WTC11 (cell line): ENCODE results near the gene KLHL20. TPM values are rescaled to one million over a fixed set of nuclear protein-coding genes. Genes with fewer than 3 reads are reported as not detected.
"Not testable (repeated sequence)": the region's sequence is repeated elsewhere in the genome, so short reads cannot be mapped to it uniquely, and the experiment has no call there.

Experiments used
- ATAC-seq: fragments of 200-7000 bp; cut with Tn5 transposase; 2 replicates; pipeline ENCODE4 v1.10.0; 2021; ENCODE audit warnings: mild to moderate bottlenecking, moderate library complexity
- CTCF ChIA-PET: fragments of 300-600 bp; sonication (Branson Sonifier 250); formaldehyde crosslinking; loops from one replicate; lab custom pipeline; 2021; ENCODE audit warnings: antibody characterized with exemption; lab: Charles Lee
- POLR2A ChIA-PET: fragments of 350-600 bp; sonication (Branson Sonifier 250); formaldehyde crosslinking; loops from one replicate; lab custom pipeline; 2021; ENCODE audit warnings: antibody characterized with exemption; lab: Charles Lee
- DNase-seq: peaks from one replicate; pipeline ENCODE4 v3.0.0; 2021; ENCODE audit warnings: low spot score
- H3K27ac Mint-ChIP-seq: 2 replicates; pipeline ENCODE4 v1.8.0; 2021; ENCODE audit warnings: mixed read lengths
- H3K27me3 Mint-ChIP-seq: 2 replicates; pipeline ENCODE4 v1.8.0; 2021; ENCODE audit warnings: low read depth, mild to moderate bottlenecking, moderate library complexity, mixed read lengths
- H3K36me3 Mint-ChIP-seq: 2 replicates; pipeline ENCODE4 v1.8.0; 2021; ENCODE audit warnings: mixed read lengths
- H3K4me1 Mint-ChIP-seq: 2 replicates; pipeline ENCODE4 v1.8.0; 2022; ENCODE audit warnings: mixed read lengths
- H3K4me3 Mint-ChIP-seq: 2 replicates; pipeline ENCODE4 v1.8.0; 2021; ENCODE audit warnings: mild to moderate bottlenecking, moderate library complexity, mixed read lengths
- H3K9me3 Mint-ChIP-seq: 2 replicates; pipeline ENCODE4 v1.8.0; 2021; ENCODE audit warnings: mixed read lengths
- ATF3 ChIP-seq: sonication (generic); formaldehyde crosslinking; conservative IDR thresholded peaks from 2 replicates; pipeline ENCODE4 v1.8.1; 2022; ENCODE audit warnings: mild to moderate bottlenecking, missing genetic modification reagents
- E2F4 ChIP-seq: sonication (generic); formaldehyde crosslinking; IDR thresholded peaks from 2 replicates; pipeline ENCODE4 v1.8.1; 2022; ENCODE audit warnings: low read depth, mild to moderate bottlenecking, moderate library complexity, missing genetic modification reagents, borderline replicate concordance
- ESRRA ChIP-seq: sonication (generic); formaldehyde crosslinking; IDR thresholded peaks from 2 replicates; pipeline ENCODE4 v1.8.1; 2022; ENCODE audit warnings: mild to moderate bottlenecking, missing genetic modification reagents, borderline replicate concordance
- FOXP1 ChIP-seq: sonication (generic); formaldehyde crosslinking; IDR thresholded peaks from 2 replicates; pipeline ENCODE4 v1.8.0; 2022; ENCODE audit warnings: missing genetic modification reagents, mild to moderate bottlenecking, moderate library complexity, borderline replicate concordance
- GRHL2 ChIP-seq: fragments of 250-450 bp; sonication (Bioruptor Pico); IDR thresholded peaks from 2 replicates; pipeline ENCODE4 v1.8.0; 2022; ENCODE audit warnings: mild to moderate bottlenecking, moderate library complexity; ENCODE audit not compliant: insufficient replicate concordance, severe bottlenecking
- GTF2I ChIP-seq: fragments of 250-450 bp; sonication (Bioruptor Pico); conservative IDR thresholded peaks from 2 replicates; pipeline ENCODE4 v1.4.0; 2021; ENCODE audit warnings: mild to moderate bottlenecking
- JUN ChIP-seq: sonication (generic); formaldehyde crosslinking; IDR thresholded peaks from 2 replicates; pipeline ENCODE4 v1.8.0; 2023; ENCODE audit warnings: mild to moderate bottlenecking, missing genetic modification reagents
- MAX ChIP-seq: sonication (generic); formaldehyde crosslinking; IDR thresholded peaks from 2 replicates; pipeline ENCODE4 v1.8.0; 2022; ENCODE audit warnings: mild to moderate bottlenecking, missing genetic modification reagents
- NR1H2 ChIP-seq: sonication (generic); formaldehyde crosslinking; IDR thresholded peaks from 2 replicates; pipeline ENCODE4 v1.9.0; 2021; ENCODE audit warnings: mild to moderate bottlenecking, moderate library complexity, missing genetic modification reagents
- OVOL2 ChIP-seq: fragments of 250-450 bp; sonication (Bioruptor Pico); IDR thresholded peaks from 2 replicates; pipeline ENCODE4 v1.9.0; 2021; ENCODE audit warnings: mild to moderate bottlenecking, borderline replicate concordance
- PRDM15 ChIP-seq: sonication (generic); formaldehyde crosslinking; IDR thresholded peaks from 2 replicates; pipeline ENCODE4 v1.8.0; 2022; ENCODE audit warnings: missing genetic modification reagents
- SMAD4 ChIP-seq: sonication (generic); formaldehyde crosslinking; IDR thresholded peaks from 2 replicates; pipeline ENCODE4 v1.8.0; 2022; ENCODE audit warnings: mild to moderate bottlenecking, missing genetic modification reagents
- USF1 ChIP-seq: sonication (generic); formaldehyde crosslinking; IDR thresholded peaks from 2 replicates; pipeline ENCODE4 v1.8.0; 2022; ENCODE audit warnings: mild to moderate bottlenecking, missing genetic modification reagents
- ZNF512 ChIP-seq: sonication (generic); formaldehyde crosslinking; IDR thresholded peaks from 2 replicates; pipeline ENCODE4 v1.8.1; 2022; ENCODE audit warnings: missing genetic modification reagents, borderline replicate concordance
- total RNA-seq: library from RNA; stranded (reverse); gene quantifications from 3 replicates; pipeline ENCODE4 v1.2.3, GENCODE V29; 2021

Gene KLHL20
- total RNA-seq, 1 experiment from 2014 or later, result 12.5 TPM

- no peak for TF ChIP-seq JUN (CRISPR knock-in tag)
- no peak for TF ChIP-seq E2F4 (CRISPR knock-in tag)
- POLR2A ChIA-PET, result no interaction called here
- Mint-ChIP-seq H3K4me1 (no peaks in the 10 kb centered on the region), H3K36me3 (peaks cover 15% of the 10 kb centered on the region), H3K4me3 (no peak overlapping the region), H3K9me3 (peaks cover 12% of the 10 kb centered on the region), H3K27me3 (no peaks in the 10 kb centered on the region), H3K27ac (no peak overlapping the region)
- DNase-seq, result no peak
- ATAC-seq, result no peak
- CTCF ChIA-PET, result no interaction called here
Measured at GRCh38 chr1:173768827-173769226, 54.0 kb downstream of the KLHL20 start.

GRCh38 chr1:173770330-173770729, 55.5 kb downstream of the KLHL20 start:
- ChIA-PET POLR2A (interaction anchor here (0.7 kb wide), 2 partner anchors 368 to 439 kb away, joined by 3 to 4 read pairs; no protein-coding TSS in a partner anchor), CTCF (interaction anchor here (0.6 kb wide), 1 partner anchor 73 kb away, joined by 3 read pairs; no protein-coding TSS in a partner anchor)
- H3K4me1 Mint-ChIP-seq, H3K4me3 Mint-ChIP-seq, H3K27me3 Mint-ChIP-seq, DNase-seq, ATAC-seq, H3K27ac Mint-ChIP-seq, H3K36me3 Mint-ChIP-seq, H3K9me3 Mint-ChIP-seq: not testable (repeated sequence)

- H3K4me3 Mint-ChIP-seq, result no peak overlapping the region
- H3K27me3 Mint-ChIP-seq, result no peaks in the 10 kb centered on the region
- peaks cover 4% of the 10 kb centered on the region for H3K36me3 Mint-ChIP-seq
- DNase-seq (no peak), ATAC-seq (no peak)
- CTCF ChIA-PET, result interaction anchor here (0.7 kb wide), 1 partner anchor 343 kb away, joined by 3 read pairs; no protein-coding TSS in a partner anchor
- POLR2A ChIA-PET, result interaction anchor here (0.6 kb wide), 1 partner anchor 409 kb away, joined by 3 read pairs; no protein-coding TSS in a partner anchor
- no peaks in the 10 kb centered on the region for H3K4me1 Mint-ChIP-seq
- H3K27ac Mint-ChIP-seq, result no peak overlapping the region
- TF ChIP-seq FOXP1 (CRISPR knock-in tag), result no peak
- no peak for TF ChIP-seq PRDM15 (CRISPR knock-in tag)
- no peak for TF ChIP-seq NR1H2 (CRISPR knock-in tag)
- no peak for TF ChIP-seq SMAD4
- TF ChIP-seq GTF2I (CRISPR knock-in tag), result no peak
- no peak for TF ChIP-seq ATF3 (CRISPR knock-in tag)
- TF ChIP-seq OVOL2 (CRISPR knock-in tag), result no peak
- no peak for TF ChIP-seq USF1
- no peaks in the 10 kb centered on the region for H3K9me3 Mint-ChIP-seq
Measured at GRCh38 chr1:173771560-173771959, 56.8 kb downstream of the KLHL20 start.

GRCh38 chr1:173775578-173776226, 60.9 kb downstream of the KLHL20 start:
- H3K27me3 Mint-ChIP-seq, result no peaks in the 10 kb centered on the region
- DNase-seq (no peak), ATAC-seq (no peak)
- H3K4me1 Mint-ChIP-seq, result no peaks in the 10 kb centered on the region
- no peak overlapping the region for H3K4me3 Mint-ChIP-seq
- H3K27ac Mint-ChIP-seq, result no peak overlapping the region
- no peaks in the 10 kb centered on the region for H3K9me3 Mint-ChIP-seq
- ChIA-PET POLR2A (interaction anchor here (0.5 kb wide), 1 partner anchor 255 kb away, joined by 3 read pairs; no protein-coding TSS in a partner anchor), CTCF (no interaction called here)
- peaks cover 6% of the 10 kb centered on the region for H3K36me3 Mint-ChIP-seq
- TF ChIP-seq PRDM15 (CRISPR knock-in tag) (no peak), OVOL2 (CRISPR knock-in tag) (no peak), MAX (CRISPR knock-in tag) (no peak), ZNF512 (no peak), GRHL2 (no peak), ESRRA (CRISPR knock-in tag) (no peak)
